A673 (cell line): ENCODE results near the gene PRICKLE3.

Experiments
- CTCF ChIP-seq: fragments of 300-800, 200-600 bp; sonication (generic); conservative IDR thresholded peaks from 2 replicates; pipeline ENCODE4 v1.5.1; 2017; ENCODE audit warnings: low read depth, mild to moderate bottlenecking, antibody characterized with exemption, low read length, moderate library complexity, mixed read lengths
- EZH2 ChIP-seq: fragments of 200-600 bp; sonication (generic); IDR thresholded peaks from 2 replicates; pipeline ENCODE4 v1.6.1; 2017; ENCODE audit warnings: borderline replicate concordance, low read depth, mild to moderate bottlenecking, mixed read lengths, antibody characterized with exemption, low read length; ENCODE audit not compliant: poor library complexity, severe bottlenecking

GRCh38 chrX:49164589-49165360 is 21.4 kb downstream of the PRICKLE3 start:
- TF ChIP-seq CTCF (no peak), EZH2 (no peak)
